MM.1S (cell line): ENCODE measurements around the gene SMC6.

Source experiments
- DNase-seq: peaks from one replicate; pipeline ENCODE4 v3.0.0-alpha.2; 2015
- H2AFZ ChIP-seq: fragments of 300-600 bp; sonication (generic); 2 replicates; pipeline ENCODE4 v1.6.0; 2016; ENCODE audit warnings: antibody characterized with exemption, low read length
- H3F3A ChIP-seq: fragments of 300-600 bp; sonication (generic); 2 replicates; pipeline ENCODE4 v1.6.1; 2016; ENCODE audit warnings: mild to moderate bottlenecking, antibody characterized with exemption, low read length, moderate library complexity, mixed read lengths; ENCODE audit not compliant: insufficient read depth
- H3K27ac ChIP-seq: fragments of 300-600 bp; sonication (generic); 2 replicates; pipeline ENCODE4 v1.5.1; 2016; ENCODE audit warnings: mild to moderate bottlenecking, low read length
- H3K27me3 ChIP-seq: fragments of 300-600 bp; sonication (generic); replicated peaks from 2 replicates; pipeline ENCODE4 v1.6.0; 2016; ENCODE audit warnings: low read length; ENCODE audit not compliant: insufficient read depth
- H3K36me3 ChIP-seq: fragments of 300-600 bp; sonication (generic); replicated peaks from 2 replicates; pipeline ENCODE4 v1.6.1; 2016; ENCODE audit warnings: mild to moderate bottlenecking, low read length, mixed read lengths; ENCODE audit not compliant: insufficient read depth
- H3K4me1 ChIP-seq: fragments of 300-600 bp; sonication (generic); 2 replicates; pipeline ENCODE4 v1.6.1; 2016; ENCODE audit warnings: low read length, mixed read lengths
- H3K4me2 ChIP-seq: fragments of 300-600 bp; sonication (generic); 2 replicates; pipeline ENCODE4 v1.6.0; 2016; ENCODE audit warnings: low read depth, low read length
- H3K4me3 ChIP-seq: fragments of 300-600 bp; sonication (generic); 2 replicates; pipeline ENCODE4 v1.5.1; 2016; ENCODE audit warnings: low read length, mixed read lengths
- H3K79me2 ChIP-seq: fragments of 300-600 bp; sonication (generic); 2 replicates; pipeline ENCODE4 v1.6.1; 2016; ENCODE audit warnings: mixed run types, low read length, mixed read lengths
- H3K9ac ChIP-seq: fragments of 300-600 bp; sonication (generic); 2 replicates; pipeline ENCODE4 v1.6.1; 2016; ENCODE audit warnings: low read length, mixed read lengths
- H3K9me2 ChIP-seq: fragments of 300-600 bp; sonication (generic); replicated peaks from 2 replicates; pipeline ENCODE4 v1.6.1; 2016; ENCODE audit warnings: mild to moderate bottlenecking, low read length, mixed read lengths; ENCODE audit not compliant: insufficient read depth
- H3K9me3 ChIP-seq: fragments of 300-600 bp; sonication (generic); replicated peaks from 2 replicates; pipeline ENCODE4 v1.6.1; 2016; ENCODE audit warnings: mild to moderate bottlenecking, low read length, mixed read lengths; ENCODE audit not compliant: insufficient read depth
- H4K20me1 ChIP-seq: fragments of 300-600 bp; sonication (generic); 2 replicates; pipeline ENCODE4 v1.6.1; 2016; ENCODE audit warnings: mild to moderate bottlenecking, low read length, moderate library complexity, mixed read lengths; ENCODE audit not compliant: insufficient read depth
- CTCF ChIP-seq: fragments of 300-600 bp; sonication (generic); IDR thresholded peaks from 2 replicates; pipeline ENCODE4 v1.5.1; 2016; ENCODE audit warnings: antibody characterized with exemption, low read length, mixed read lengths
- EZH2 ChIP-seq: fragments of 300-600 bp; sonication (generic); optimal IDR thresholded peaks from 2 replicates; pipeline ENCODE3; 2017; ENCODE audit warnings: low read depth, mild to moderate bottlenecking, antibody characterized with exemption, low read length, mixed read lengths
- EZH2phosphoT487 ChIP-seq: fragments of 300-600 bp; sonication (generic); IDR thresholded peaks from 2 replicates; pipeline ENCODE4 v1.6.1; 2018; ENCODE audit warnings: antibody characterized with exemption, low read length

SMC6 gene

DNA sequence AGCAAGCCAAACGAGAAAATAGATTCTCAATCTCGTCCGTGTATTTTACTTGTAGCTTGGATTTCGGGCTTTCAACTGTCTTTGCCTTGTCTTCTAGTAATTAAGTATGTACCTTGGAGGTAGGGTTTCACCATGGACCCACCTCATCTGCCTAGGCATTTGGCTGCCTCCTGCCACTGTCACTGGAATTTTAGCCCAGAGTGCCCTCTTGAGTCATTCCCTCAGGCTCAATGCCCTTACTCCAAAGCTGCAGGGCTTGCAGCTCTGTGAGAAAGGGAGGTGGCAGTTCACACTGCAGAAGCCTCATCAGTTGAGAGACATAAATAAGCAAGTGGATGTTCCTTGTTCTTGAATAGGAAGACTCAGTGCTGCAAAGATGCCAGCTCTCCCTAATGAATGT, 123.5 kb downstream of the SMC6 start:
- Histone ChIP-seq H3K4me3 (no peak overlapping the region), H2AFZ (no peak overlapping the region), H3K27me3 (no peaks in the 10 kb centered on the region), H3K36me3 (no peaks in the 10 kb centered on the region), H4K20me1 (no peaks in the 10 kb centered on the region), H3K27ac (no peak overlapping the region), H3K79me2 (no peaks in the 10 kb centered on the region), H3K9me2 (no peaks in the 10 kb centered on the region), H3K4me2 (no peak overlapping the region), H3K9me3 (no peaks in the 10 kb centered on the region), H3K9ac (no peak overlapping the region), H3K4me1 (peaks cover 26% of the 10 kb centered on the region), H3F3A (peaks cover 14% of the 10 kb centered on the region)
- TF ChIP-seq EZH2 (no peak), CTCF (no peak), EZH2phosphoT487 (no peak)
- no peak for DNase-seq

DNA sequence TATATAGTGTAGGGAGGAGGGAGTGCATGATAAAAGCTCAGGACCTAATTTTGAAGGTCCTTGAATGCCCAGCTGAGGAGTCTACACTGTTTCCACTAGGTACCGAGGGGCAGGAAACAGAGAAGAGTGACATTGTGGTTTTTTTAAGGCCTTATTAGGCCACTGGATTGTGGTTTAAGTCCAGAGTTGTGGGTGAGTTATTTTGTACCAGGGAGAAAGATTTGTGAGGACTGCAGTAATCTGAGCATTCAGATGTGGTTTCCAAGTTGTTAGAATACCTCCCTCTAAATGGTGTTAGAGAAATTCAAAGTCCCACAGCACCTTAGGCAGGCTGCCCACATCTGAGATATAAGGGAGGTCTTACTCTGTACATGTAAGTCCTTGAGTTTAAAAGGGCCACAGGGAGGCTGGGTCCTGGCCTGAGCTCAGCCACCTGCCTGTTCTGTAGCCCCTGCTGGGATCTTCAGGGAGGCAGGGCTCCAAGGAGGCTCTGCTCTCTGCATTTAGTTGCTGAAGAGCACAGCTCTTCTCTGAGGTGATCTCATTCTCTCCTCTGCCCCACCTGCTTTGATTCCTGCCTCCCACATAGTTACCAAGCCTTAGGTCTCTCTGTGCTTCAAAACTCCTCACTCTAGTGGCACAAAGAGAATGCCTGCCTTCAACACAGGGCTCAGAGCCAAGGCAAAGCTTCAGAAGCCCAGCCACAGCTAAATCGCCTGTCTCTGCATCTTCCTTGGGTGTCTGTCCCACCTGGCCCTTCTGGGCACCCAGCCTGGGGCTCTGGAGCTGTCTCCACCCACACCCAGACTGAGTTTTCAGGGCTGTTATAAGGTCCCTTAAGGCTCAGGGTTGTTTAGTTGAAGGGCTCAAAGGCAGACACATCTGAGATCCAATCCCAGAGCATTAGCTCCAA, 125.0 kb downstream of the SMC6 start:
- Histone ChIP-seq H3K4me3 (no peak overlapping the region), H3K27me3 (no peaks in the 10 kb centered on the region), H3K79me2 (no peaks in the 10 kb centered on the region), H3K4me1 (peaks cover 26% of the 10 kb centered on the region), H3K9ac (peak overlapping the region; percentile 2; the same call in 1 of the 2 replicates), H3F3A (peaks cover 14% of the 10 kb centered on the region), H3K4me2 (peak overlapping the region; percentile 47), H2AFZ (no peak overlapping the region), H3K36me3 (no peaks in the 10 kb centered on the region), H3K27ac (peak overlapping the region; percentile 53; the same call in 1 of the 2 replicates), H3K9me2 (no peaks in the 10 kb centered on the region), H3K9me3 (no peaks in the 10 kb centered on the region), H4K20me1 (no peaks in the 10 kb centered on the region)
- peak; percentile 75 for DNase-seq
- TF ChIP-seq CTCF: no peak
- TF ChIP-seq EZH2: no peak
- TF ChIP-seq EZH2phosphoT487: no peak

DNA sequence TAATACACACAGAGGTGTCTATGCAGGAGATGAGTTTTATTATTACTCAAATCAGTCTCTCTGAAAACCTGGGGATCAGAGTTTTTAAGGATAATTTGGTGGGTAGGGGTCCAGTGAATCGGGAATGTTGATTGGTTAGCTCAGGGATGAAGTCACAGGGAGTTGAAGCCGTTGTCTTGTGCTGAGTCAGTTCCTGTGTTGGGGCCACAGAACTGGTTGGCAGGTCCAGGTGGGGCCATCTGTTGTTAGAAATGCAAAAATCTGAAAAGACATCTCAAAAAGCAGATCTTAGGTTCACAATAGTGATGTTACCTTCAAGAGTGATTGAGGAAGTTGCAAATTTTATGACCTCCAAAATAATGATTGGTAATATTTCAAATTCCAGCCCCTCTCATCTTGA, 126.2 kb downstream of the SMC6 start:
- Histone ChIP-seq H2AFZ (no peak overlapping the region), H3K79me2 (no peaks in the 10 kb centered on the region), H4K20me1 (no peaks in the 10 kb centered on the region), H3K4me2 (0 out of 2 replicates have a peak overlapping the region, but pooled peaks have one; percentile 47), H3K9ac (no peak overlapping the region), H3K4me3 (no peak overlapping the region), H3K4me1 (peaks cover 26% of the 10 kb centered on the region), H3K36me3 (no peaks in the 10 kb centered on the region), H3K9me2 (no peaks in the 10 kb centered on the region), H3K27ac (peak overlapping the region; percentile 53; the same call in 1 of the 2 replicates), H3K9me3 (no peaks in the 10 kb centered on the region), H3K27me3 (no peaks in the 10 kb centered on the region), H3F3A (peaks cover 14% of the 10 kb centered on the region)
- TF ChIP-seq EZH2 (no peak), EZH2phosphoT487 (no peak), CTCF (no peak)
- DNase-seq: peak; percentile 23
